GM10266 (cell line): Measurements from ENCODE around the gene GPR37L1.

Experiments used
- DNase-seq: peaks from one replicate; pipeline ENCODE4 v3.0.0; 2012; ENCODE audit errors: extremely low spot score
- TF ChIP-seq, protein P1 (sequence below): IDR thresholded peaks from 2 replicates; pipeline ENCODE4 v1.5.1; 2012; ENCODE audit warnings: mild to moderate bottlenecking, low read depth; ENCODE audit not compliant: control insufficient read depth, insufficient read depth; ENCODE audit errors: missing control alignments

GPR37L1 gene

DNA sequence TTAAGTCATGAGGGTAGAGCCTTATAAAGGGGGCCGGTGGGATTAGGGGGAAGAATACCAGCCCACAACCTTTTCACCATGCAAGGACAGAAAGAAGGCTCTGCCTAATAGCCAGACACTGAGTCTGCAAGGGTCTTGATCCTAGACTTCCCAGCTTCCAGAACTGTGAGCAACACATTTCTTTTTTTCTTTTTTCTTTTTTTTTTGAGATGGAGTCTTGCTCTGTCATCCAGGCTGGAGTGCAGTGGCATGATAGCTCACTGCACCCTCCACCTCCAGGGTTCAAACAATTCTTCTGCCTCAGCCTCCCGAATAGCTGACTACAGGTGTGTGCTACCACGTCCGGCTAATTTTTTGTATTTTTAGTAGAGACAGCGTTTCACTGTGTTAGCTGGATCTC, 23.6 kb downstream of the GPR37L1 start:
- DNase-seq = no peak

DNA sequence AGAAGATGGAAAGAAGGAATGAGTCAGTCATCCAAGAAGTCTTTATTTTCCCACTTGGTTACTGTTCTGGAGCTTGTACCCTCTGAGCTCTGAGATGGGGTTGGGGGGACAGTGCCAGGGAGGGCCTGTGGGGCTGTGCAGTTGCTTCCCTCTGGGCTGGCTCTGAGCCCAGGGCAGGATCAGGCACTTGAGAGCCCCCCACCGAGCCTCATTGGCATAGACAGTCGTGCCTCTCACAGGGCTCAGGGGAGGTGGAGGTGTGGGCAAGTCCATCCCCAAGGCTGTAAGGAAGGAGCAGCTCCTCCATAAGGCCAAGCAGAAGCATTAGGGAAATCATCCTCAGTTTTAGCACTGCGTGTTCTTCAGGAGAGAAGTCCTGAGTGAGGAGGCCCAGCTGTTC, 24.3 kb downstream of the GPR37L1 start:
- no peak for DNase-seq
- TF ChIP-seq, protein P1, sequence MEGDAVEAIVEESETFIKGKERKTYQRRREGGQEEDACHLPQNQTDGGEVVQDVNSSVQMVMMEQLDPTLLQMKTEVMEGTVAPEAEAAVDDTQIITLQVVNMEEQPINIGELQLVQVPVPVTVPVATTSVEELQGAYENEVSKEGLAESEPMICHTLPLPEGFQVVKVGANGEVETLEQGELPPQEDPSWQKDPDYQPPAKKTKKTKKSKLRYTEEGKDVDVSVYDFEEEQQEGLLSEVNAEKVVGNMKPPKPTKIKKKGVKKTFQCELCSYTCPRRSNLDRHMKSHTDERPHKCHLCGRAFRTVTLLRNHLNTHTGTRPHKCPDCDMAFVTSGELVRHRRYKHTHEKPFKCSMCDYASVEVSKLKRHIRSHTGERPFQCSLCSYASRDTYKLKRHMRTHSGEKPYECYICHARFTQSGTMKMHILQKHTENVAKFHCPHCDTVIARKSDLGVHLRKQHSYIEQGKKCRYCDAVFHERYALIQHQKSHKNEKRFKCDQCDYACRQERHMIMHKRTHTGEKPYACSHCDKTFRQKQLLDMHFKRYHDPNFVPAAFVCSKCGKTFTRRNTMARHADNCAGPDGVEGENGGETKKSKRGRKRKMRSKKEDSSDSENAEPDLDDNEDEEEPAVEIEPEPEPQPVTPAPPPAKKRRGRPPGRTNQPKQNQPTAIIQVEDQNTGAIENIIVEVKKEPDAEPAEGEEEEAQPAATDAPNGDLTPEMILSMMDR = no peak

More for the DNA sequence above, 23.6 kb downstream of the GPR37L1 start:
- TF ChIP-seq, protein P1 = no peak

DNA sequence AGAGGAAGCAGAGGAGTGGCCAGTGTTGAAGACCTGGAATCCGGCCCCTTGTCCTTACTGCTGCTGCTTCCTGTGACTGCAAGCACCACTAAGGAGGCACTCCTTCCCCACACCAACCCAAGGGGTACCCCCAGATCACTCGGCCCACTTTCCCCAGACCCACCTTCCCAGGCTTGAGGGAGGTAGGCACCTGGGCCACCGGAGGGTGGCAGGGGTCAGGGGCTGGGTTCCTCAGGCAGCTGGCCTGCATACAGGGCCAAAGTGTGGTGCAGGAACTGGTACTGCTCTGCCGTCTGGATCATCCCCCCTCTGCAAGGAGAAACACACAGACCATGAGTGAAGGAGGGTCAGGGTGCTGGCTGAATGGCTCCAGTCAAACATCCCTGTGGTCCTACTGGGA, 25.7 kb downstream of the GPR37L1 start:
- no peak for DNase-seq
- TF ChIP-seq, protein P1 = no peak

DNA sequence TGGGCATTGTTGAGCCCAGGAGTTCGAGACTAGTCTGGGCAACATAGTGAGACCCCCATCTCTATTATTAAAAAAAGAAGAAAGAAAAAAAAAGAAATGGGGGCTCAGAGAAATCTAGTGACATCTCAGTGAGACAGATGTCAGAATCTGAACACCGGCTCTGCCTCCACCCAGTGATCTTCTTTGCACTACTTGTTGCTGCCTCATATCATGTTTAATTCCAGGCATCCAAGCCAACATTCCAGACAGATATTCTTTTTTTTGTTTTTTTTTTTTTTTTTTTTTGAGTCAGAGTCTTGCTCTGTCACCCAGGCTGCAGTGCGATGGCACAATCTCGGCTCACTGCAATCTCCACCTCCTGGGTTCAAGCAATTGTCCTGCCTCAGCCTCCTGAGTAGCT, 26.8 kb downstream of the GPR37L1 start:
- TF ChIP-seq, protein P1 = no peak
- DNase-seq = no peak

DNA sequence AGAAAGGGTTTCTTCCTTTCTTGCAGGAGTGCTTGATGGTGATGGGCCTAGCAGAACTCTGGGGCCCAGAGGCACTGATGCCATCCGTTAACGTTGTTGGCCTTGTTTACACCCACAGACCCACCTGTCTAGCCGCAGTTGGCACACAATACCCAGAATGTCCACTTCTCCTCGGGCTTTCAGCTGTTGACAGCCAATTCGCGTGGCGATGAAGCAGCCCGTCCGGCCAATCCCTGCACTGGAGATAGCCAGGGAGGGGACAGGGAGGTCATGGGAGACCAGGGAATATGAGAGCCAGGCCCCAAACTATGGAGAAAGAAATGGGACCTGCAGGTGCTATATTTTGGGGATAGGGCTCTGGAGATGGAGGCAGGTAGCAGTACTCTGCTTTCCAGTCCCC, 27.5 kb downstream of the GPR37L1 start:
- TF ChIP-seq, protein P1 = no peak
- no peak for DNase-seq

DNA sequence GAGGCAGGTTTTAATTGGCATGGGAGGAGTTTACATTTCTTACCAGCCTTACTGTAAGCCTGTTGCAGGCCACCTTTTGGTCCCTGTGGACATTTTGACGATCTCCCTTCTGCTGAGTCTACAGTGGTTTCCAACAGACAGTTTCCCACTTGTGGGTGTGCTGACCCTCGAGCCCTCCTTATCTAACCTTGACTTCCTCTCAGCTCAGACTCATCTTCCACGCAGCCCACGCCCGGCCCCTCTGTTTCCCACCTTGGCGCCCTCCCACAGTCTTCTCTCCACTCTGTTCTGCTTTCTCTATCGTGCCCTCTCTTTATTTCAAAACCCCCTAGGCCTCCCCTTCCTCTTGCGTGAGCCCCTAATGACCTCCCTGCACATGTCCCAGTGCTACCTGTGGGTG, 27.9 kb downstream of the GPR37L1 start:
- no peak for DNase-seq
- TF ChIP-seq, protein P1 = no peak

DNA sequence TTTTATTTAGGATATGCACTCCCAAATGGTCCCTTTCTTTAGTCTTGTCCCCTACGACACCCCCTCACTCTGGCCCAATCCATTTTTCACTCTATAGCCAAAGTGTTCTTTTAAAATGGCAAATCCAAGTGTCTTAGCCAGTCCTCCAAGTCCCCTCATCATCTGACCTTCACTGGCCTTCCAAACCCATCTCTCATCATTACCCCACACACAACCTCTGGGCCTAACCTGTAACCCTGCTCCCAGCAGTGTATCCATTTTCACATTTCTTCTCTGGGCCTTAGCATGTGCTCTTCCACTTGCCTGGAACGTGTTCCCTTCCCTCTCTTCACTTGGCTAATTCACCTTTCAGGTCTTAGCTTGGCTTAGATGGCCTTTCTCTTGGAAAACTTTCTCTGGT, 28.3 kb downstream of the GPR37L1 start:
- TF ChIP-seq, protein P1 = no peak
- DNase-seq = no peak
